Right lobe of liver (tissue), 6 donors: ENCODE data around the gene SMKR1. TPM values are rescaled to one million over a fixed set of nuclear protein-coding genes. Genes with fewer than 3 reads are reported as not detected.
"Not testable (repeated sequence)": the region's sequence is repeated elsewhere in the genome, so short reads cannot be mapped to it uniquely, and the experiment has no call there.

Source experiments
- ATAC-seq, 4 donors: fragments of 200-7000 bp; cut with Tn5 transposase; one replicate each; pipeline ENCODE4 v1.9.1; 2020; ENCODE audit warnings: mild to moderate bottlenecking in 4 of 4, moderate library complexity in 4 of 4
- DNase-seq, 3 donors: peaks; one replicate each; pipeline ENCODE4 v3.0.0-alpha.2; 2020
- H3K27ac ChIP-seq, 3 donors: fragments of 200-600 bp; one replicate each; pipeline ENCODE4 v1.8.0; 2022
- H3K27me3 ChIP-seq, 2 donors: fragments of 200-600 bp; one replicate each; pipeline ENCODE4 v1.8.0; 2022
- H3K36me3 ChIP-seq, 4 donors: fragments of 200-600 bp; sonication (generic) in 1 of 4; one replicate each; pipeline versions ENCODE4 v1.5.1 to v1.8.0; 2017 to 2022; ENCODE audit warnings: control low read depth in 1 of 4
- H3K4me1 ChIP-seq, 4 donors: fragments of 200-600 bp; sonication (generic) in 1 of 4; one replicate each; pipeline versions ENCODE4 v1.5.1 to v1.8.0; 2017 to 2022; ENCODE audit warnings: control low read depth in 1 of 4
- H3K4me3 ChIP-seq, 3 donors: fragments of 200-600 bp; one replicate each; pipeline ENCODE4 v1.8.0; 2022
- H3K9me3 ChIP-seq, 4 donors: fragments of 200-600 bp; sonication (generic) in 1 of 4; one replicate each; pipeline versions ENCODE4 v1.5.1 to v1.8.0; 2017 to 2022; ENCODE audit warnings: control low read depth in 1 of 4
- CTCF ChIP-seq, 4 donors: fragments of 200-600 bp in 3 of 4; fragments of 450-650 bp in 1 of 4; IDR thresholded peaks; one replicate each; pipeline versions ENCODE4 v1.5.1 to v1.8.0; 2016 to 2022; ENCODE audit warnings: antibody characterized with exemption in 4 of 4, mild to moderate bottlenecking in 2 of 4
- POLR2A ChIP-seq: fragments of 450-650 bp; IDR thresholded peaks from one replicate; pipeline ENCODE4 v1.6.1; 2017; ENCODE audit warnings: antibody characterized with exemption, mild to moderate bottlenecking
- WGBS: methylation state at CpG from one replicate; pipeline ENCODE4 v1.1.6; 2018; ENCODE audit warnings: low coverage, low lambda C conversion rate; ENCODE audit not compliant: insufficient coverage; ENCODE audit errors: missing lambda C conversion rate; 5-methylcytosine and 5-hydroxymethylcytosine counted together
- intact Hi-C, 2 donors: fragments of 100-400 bp; cut with DNase I; formaldehyde crosslinking; loops; one replicate each; pipeline versions ENCODE4 v1.11.2 to v1.14.1; 2022
- total RNA-seq, 6 experiments: library from RNA; depleted of rRNA in 2 of 6; stranded (reverse); fragments of >200 nt in 2 of 6; fragmentation: NEBNext Ultra II Directional in 3 of 6; extraction: Animal tissue kit (Norgen Biotek cat#: 25700) in 3 of 6; gene quantifications; one replicate each; pipeline versions ENCODE4 v1.1.0 to v1.2.4, GENCODE V29; 2016 to 2023
- donor health status: DM: no; HTN: yes; CAD: no.
- donor health status: DM: no; HTN: no; CAD: no.
- donor health status: DM: no; HTN: no; CAD: no.
- donor health status: DM: no; HTN: yes; CAD: no.
- donor health status: DM: no; HTN: yes; CAD: no.

The SMKR1 gene
- total RNA-seq, 6 experiments from 2014 or later, result not detected

DNA sequence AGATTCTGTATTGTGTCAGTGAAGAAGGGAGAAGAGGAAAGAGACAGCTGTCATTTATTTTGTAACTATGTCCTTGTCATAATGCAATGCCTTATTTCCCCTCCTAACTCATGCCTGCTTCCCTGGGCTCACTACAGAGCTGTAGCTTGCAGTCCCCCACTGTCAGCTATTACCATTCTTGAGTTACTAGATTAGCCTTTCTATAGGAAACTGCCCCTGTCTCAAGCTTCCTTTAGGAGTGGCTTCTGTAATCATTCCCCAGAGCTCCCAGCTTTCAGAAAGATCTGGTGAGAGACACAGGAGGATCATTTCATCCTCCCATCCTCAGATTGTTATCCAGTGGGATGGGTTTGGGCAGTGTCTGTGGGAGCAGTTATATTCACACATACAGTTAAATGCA, 32.4 kb upstream of the SMKR1 start:
- Histone ChIP-seq H3K27ac (no peak overlapping the region), H3K9me3 (no peaks in the 10 kb centered on the region), H3K27me3 (no peaks in the 10 kb centered on the region), H3K36me3 (no peaks in the 10 kb centered on the region), H3K4me3 (no peak overlapping the region), H3K4me1 (no peaks in the 10 kb centered on the region)
- DNase-seq, result no peak
- no peak for ATAC-seq
- intact Hi-C loops, result loop anchor here (5.0 kb wide), 1 partner anchor 103 kb away; no protein-coding TSS in a partner anchor
- TF ChIP-seq POLR2A (no peak), CTCF (IDR thresholded peaks at IDR 0.05) (no peak)

GRCh38 chr7:129470411-129470810, 31.9 kb upstream of the SMKR1 start:
- 88% methylated on average over 1 of the region's 1 CpG for WGBS
- intact Hi-C loops, result loop anchor here (5.0 kb wide), 1 partner anchor 103 kb away; no protein-coding TSS in a partner anchor
- TF ChIP-seq POLR2A (no peak), CTCF (IDR thresholded peaks at IDR 0.05) (no peak)

DNA sequence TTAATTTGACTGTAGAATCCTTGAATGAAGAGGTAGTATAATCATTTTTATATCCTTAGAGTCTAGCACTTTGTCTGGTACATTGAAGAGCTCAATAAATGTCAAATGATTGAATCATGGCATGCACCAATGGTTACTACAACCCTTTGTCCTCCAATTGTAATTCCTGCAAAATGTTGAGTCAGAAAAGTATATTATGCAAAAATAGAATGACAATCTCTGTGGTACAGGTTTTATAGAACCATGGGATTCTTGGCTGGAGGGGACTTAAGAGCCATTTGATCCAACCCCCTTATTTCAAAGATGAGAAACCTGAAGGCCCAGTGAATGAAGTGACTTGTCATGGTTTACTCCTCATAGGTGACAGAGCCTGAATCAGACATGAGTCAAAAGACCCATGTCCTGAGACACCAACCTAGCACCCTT, 30.9 kb upstream of the SMKR1 start:
- Histone ChIP-seq H3K36me3 (no peaks in the 10 kb centered on the region), H3K9me3 (no peaks in the 10 kb centered on the region), H3K27ac (no peak overlapping the region), H3K4me1 (no peaks in the 10 kb centered on the region), H3K27me3 (no peaks in the 10 kb centered on the region), H3K4me3 (no peak overlapping the region)
- ATAC-seq (no peak), DNase-seq (no peak)
- no peak for TF ChIP-seq POLR2A
- no peak for TF ChIP-seq CTCF (IDR thresholded peaks at IDR 0.05)
- intact Hi-C loops, result loop anchor here (5.0 kb wide), 1 partner anchor 104 kb away; no protein-coding TSS in a partner anchor

More at GRCh38 chr7:129470411-129470810, 31.9 kb upstream of the SMKR1 start:
- DNase-seq (no peak), ATAC-seq (no peak)
- no peaks in the 10 kb centered on the region for H3K36me3 ChIP-seq
- no peak overlapping the region for H3K4me3 ChIP-seq
- no peak overlapping the region for H3K27ac ChIP-seq
- no peaks in the 10 kb centered on the region for H3K9me3 ChIP-seq
- H3K4me1 ChIP-seq, result no peaks in the 10 kb centered on the region
- no peaks in the 10 kb centered on the region for H3K27me3 ChIP-seq

DNA sequence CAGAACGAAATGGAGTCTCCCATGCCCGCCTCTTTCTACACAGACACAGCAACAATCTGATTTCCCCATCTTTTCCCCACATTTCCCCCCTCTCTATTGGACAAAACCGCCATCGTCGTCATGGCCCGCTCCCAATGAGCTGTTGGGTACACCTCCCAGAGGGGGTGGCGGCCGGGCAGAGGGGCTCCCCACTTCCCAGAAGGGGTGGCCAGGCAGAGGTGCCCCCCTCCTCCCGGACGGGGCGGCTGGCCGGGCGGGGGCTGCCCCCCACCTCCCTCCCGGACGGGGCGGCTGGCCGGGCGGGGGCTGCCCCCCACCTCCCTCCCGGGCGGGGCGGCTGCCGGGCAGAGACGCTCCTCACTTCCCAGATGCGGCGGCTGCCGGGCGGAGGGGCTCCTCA, 26.4 kb upstream of the SMKR1 start:
- H3K36me3 ChIP-seq, H3K4me1 ChIP-seq, H3K27me3 ChIP-seq, intact Hi-C loops, H3K9me3 ChIP-seq, DNase-seq, H3K4me3 ChIP-seq, ATAC-seq, H3K27ac ChIP-seq: not testable (repeated sequence)
- 93% methylated on average over 3 of the region's 27 CpGs for WGBS

DNA sequence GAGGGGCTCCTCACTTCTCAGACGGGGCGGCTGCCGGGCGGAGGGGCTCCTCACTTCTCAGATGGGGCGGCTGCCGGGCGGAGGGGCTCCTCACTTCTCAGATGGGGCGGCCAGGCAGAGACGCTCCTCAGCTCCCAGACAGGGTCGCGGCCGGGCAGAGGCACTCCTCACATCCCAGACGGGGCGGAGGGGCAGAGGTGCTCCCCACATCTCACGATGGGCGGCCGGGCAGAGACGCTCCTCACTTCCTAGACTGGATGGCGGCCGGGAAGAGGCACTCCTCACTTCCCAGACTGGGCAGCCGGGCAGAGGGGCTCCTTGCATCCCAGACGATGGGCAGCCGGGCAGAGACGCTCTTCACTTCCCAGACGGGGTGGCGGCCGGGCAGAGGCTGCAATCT, 25.9 kb upstream of the SMKR1 start:
- H3K27ac ChIP-seq, intact Hi-C loops: not testable (repeated sequence)

GRCh38 chr7:129479831-129480230, 22.5 kb upstream of the SMKR1 start:
- DNase-seq (no peak), ATAC-seq (no peak)
- Histone ChIP-seq H3K9me3 (no peaks in the 10 kb centered on the region), H3K27ac (no peak overlapping the region), H3K27me3 (no peaks in the 10 kb centered on the region), H3K4me1 (no peaks in the 10 kb centered on the region), H3K4me3 (no peak overlapping the region), H3K36me3 (no peaks in the 10 kb centered on the region)
- WGBS, result 89% methylated on average over 1 of the region's 1 CpG
- no peak for TF ChIP-seq POLR2A
- TF ChIP-seq CTCF (IDR thresholded peaks at IDR 0.05), result no peak
- intact Hi-C loops, result no loop called here

More for the DNA sequence above, 25.9 kb upstream of the SMKR1 start:
- not testable (repeated sequence) for H3K4me1 ChIP-seq, DNase-seq, H3K27me3 ChIP-seq, H3K9me3 ChIP-seq, ATAC-seq, H3K4me3 ChIP-seq, H3K36me3 ChIP-seq
- WGBS, result no CpG with 5 or more reads among the region's 27 CpGs
